ENCODE results near the gene MALRD1.

Gene MALRD1

GRCh38 chr10:19048489-19048888 is at the start of gene MALRD1:
TSS of gene MALRD1 (plus strand) at chr10:19048801. CDS start at chr10:19048939, 138 bp downstream.
- no peak for DNase-seq (ENCODE audit: low read depth, low spot score)

DNA sequence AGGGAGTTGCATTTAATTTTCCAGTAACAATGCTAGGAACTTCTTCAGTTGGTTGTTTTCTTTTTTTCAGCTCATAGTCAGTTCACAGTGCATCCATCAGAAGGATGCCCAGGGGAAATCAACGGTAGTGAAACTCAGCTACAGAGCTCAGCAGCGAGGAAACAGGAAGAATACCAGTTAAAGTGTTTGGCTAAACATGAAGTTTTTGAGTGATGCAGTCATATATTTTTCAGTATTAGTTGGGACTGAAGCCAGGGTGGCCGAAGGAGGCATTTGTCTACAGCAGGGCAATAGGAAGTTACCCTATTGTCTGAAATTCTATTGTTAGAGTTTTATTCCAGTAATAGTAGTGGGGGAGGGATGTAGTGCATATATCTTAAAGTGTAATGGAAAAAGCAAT is 45.3 kb upstream of the MALRD1 start:
- no peak for DNase-seq (ENCODE audit: low read depth, low spot score)

- no peak for DNase-seq (ENCODE audit: low read depth, low spot score)
These were observed 36.5 kb upstream of the MALRD1 start for GRCh38 chr10:19012111-19012510.

DNA sequence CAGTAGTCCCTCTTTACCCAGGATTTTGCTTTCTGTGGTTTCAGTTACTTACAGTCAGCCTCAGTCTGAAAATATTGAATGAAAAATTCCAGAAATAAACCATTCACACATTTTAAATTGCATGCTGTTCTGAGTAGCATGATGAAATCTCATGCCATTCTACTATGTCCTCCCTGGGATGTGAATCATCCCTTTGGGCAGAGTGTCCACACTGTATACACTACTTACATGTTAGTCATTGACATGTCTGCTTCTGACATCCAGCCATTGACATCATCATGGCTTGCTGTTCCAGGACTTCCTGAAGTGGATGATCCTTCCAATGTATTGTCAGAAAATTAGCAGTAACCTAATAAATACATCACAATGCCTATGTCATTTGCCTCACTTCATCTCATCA is 34.6 kb upstream of the MALRD1 start:
- DNase-seq (ENCODE audit: low read depth, low spot score) = no peak

- no peak for DNase-seq (ENCODE audit: low read depth, low spot score)
These were observed 34.1 kb upstream of the MALRD1 start for GRCh38 chr10:19014498-19014897.

DNA sequence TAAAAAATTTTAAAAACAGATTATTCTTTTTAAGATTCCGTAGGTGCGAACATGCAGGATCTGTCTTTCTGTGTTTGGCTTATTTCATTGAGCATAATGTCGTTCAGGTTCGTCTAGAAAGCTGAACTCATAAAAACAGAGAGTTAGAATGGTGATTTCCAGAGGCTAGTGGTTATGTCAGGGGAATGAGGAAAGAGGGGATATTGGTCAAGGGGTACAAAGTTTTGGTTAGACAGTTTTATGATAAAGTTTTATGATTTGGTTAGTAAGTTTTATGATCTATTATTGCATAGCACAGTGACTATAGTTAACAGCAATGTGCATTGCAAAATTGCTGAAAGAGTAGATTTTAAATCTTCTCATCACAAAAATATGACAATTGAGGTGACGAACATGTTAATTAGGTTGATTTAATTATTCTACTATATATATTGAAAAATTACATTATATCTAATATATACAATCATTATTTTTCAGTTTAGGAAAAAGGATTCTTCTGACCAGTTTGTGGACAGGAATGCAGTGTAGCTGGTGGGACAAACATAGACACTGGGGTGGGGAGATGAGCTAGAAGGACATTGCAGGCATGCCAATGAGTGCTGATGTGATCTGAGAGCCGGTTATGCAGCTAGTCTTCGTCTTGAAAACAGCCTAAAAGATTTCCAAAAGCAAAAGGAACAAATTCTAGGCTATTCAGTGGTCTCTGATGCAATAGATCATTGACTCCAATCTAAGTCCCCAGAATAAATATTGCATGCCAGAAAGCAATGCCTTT is 31.3 kb upstream of the MALRD1 start:
- DNase-seq (ENCODE audit: low read depth, low spot score) = no peak

DNA sequence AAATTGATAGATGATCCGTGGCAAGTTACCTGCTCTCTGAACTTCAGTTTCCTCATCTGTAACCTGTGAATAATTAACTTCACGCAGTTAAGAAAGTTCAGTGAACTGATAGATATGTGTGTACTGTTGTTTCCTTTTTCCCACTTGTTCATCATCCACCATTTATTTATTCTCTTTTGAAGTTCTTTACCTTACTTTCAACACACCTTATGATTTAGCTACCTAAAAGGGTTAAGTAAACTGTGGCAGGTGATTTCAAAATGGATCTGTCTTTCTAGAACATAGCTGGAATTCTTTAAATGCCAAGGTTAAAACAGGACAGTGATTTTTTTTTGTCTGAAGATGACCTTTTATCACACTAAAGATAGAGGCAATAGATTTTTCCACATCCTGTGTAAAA is 27.4 kb upstream of the MALRD1 start:
- DNase-seq (ENCODE audit: low read depth, low spot score) = no peak

DNA sequence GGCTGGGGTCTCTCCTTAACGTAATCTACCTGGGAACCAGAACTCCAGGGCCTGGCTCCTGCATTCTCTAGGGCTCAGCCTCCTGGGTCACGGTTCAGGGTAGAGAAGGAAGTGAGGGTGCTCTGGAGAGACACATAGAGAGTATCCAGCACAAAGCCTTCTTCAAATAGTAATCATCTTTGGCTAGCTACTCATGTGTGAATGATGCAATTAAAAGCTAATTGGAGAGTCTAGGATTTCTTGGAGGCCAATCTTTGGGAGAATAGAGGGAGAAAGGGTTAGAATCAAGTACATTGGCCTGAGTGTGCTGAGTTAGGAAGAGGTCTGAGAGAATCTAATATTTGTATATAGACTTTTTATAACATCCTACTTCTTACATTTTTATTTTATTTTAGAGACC is 24.0 kb upstream of the MALRD1 start:
- DNase-seq (ENCODE audit: low read depth, low spot score) = no peak

DNA sequence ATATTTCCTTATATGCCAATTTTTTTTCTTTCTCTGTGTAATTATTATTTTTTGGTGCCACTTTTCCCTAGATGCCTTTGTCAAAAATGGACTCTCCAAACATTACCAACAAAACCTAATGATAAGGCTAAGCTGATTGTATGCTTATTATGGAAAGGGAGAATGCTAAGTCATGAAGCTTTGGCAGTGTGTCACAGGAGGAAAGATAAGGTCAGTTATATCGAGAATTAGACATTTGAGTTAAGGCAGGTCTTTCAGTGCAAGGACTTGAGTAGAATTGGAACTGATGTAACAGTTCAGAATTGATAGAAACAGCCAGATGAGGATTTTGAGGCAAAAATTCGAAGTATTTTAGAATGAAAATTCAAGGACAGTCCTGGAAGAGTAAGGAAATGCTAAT is 16.8 kb upstream of the MALRD1 start:
- DNase-seq (ENCODE audit: low read depth, low spot score) = no peak

DNA sequence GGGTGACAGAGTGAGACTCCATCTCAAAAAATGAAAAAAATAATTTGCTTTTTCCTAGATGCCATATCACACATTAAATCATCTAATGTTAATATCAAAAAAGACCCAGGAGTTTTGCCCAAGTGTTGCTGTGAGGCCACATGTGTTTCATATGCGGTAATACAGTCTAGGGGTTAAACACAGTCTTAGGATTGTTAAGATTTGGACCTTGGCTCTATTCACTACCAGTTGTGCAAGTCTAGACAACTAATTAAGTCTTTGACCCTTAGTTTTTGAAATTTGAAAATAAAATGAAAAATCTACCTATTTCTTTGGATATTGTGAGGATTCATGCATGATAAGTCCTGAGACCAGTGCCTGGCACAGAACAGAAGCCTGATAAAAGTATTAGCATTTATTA is 14.9 kb upstream of the MALRD1 start:
- no peak for DNase-seq (ENCODE audit: low read depth, low spot score)

GRCh38 chr10:19041171-19041570 is 7.4 kb upstream of the MALRD1 start:
- no peak for DNase-seq (ENCODE audit: low read depth, low spot score)

GRCh38 chr10:19043431-19043830 is 5.2 kb upstream of the MALRD1 start:
- no peak for DNase-seq (ENCODE audit: low read depth, low spot score)

- no peak for DNase-seq (ENCODE audit: low read depth, low spot score)
These were observed 1.9 kb upstream of the MALRD1 start for GRCh38 chr10:19046679-19047078.

- DNase-seq (ENCODE audit: low read depth, low spot score) = no peak
These were observed 290 bp downstream of the MALRD1 start for GRCh38 chr10:19048891-19049290.

- no peak for DNase-seq (ENCODE audit: low read depth, low spot score)
These were observed 966 bp downstream of the MALRD1 start for GRCh38 chr10:19049567-19049966.

DNA sequence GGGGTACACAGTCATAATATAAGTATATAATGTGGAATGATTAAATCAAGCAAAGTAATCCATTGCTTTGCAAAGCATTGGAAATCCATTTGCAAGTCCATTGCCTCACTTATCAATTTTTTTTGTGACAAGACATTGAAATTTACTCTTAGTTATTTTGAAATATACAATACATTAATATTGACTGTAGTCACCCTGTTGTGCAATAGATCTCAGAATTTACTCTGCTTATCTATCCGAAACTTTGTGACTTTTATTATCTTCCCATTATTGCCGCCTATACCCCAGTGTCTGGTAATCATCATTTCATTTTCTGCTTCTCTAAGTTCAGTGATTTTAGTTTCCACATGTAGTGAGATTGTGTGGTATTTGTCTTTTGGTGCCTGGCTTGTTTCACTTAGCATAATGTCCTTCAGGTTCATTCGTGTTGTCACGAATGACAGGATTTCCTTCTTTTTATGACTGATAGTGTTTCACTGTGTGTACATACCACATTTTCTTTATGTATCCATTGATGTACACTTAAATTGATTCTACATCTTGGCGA is 5.8 kb downstream of the MALRD1 start:
- DNase-seq (ENCODE audit: low read depth, low spot score) = no peak

- DNase-seq (ENCODE audit: low read depth, low spot score) = no peak
These were observed 9.4 kb downstream of the MALRD1 start for GRCh38 chr10:19058046-19058445.

GRCh38 chr10:19063986-19064385 is 15.4 kb downstream of the MALRD1 start:
- no peak for DNase-seq (ENCODE audit: low read depth, low spot score)

- no peak for DNase-seq (ENCODE audit: low read depth, low spot score)
These were observed 23.3 kb downstream of the MALRD1 start for GRCh38 chr10:19071946-19072345.

DNA sequence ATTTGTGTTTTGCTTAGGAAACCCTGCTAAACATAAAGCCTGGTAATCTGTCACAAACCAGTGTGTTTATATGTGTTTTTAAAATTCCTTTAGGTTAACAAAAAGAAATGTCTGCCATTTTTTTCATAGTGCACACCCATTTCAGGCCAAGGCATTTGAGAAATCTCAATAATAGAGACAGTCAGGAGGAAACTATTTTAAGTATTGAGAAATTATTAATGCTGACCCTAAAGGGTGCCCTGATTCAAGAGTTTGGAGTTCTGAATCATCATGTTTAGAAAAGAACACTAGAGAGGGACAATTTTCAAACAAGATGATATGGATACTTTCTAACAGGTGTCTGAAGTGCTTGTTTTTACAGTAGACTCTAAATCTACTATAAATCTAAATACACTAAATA is 28.7 kb downstream of the MALRD1 start:
- no peak for DNase-seq (ENCODE audit: low read depth, low spot score)

DNA sequence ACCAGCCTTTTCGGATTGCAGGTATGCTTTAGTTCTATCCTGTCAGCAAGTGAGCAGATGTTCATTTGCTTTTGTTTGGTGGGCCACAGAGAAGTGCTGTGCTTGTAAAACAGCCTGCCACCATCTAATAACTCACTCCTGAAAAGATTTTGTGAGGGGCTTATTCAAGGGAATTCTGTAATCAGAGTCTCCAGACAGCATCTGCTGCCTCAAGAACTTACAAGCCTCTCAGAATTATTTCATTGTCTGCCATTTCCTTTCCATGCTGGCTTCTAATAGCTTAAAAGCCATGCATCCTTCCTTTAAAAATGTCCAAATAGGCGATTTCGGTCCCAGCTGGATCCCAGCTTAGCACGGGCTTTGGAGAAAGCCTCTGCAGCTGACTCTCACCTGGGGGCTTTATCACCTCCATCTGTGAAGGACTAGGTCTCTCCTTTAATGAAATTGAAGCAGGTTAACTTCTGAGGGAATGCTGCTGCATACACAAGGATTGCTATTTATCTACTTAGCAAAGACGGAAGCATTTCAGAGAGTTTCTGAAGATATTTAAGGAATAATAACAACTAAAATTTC is 48.0 kb downstream of the MALRD1 start:
- DNase-seq (ENCODE audit: low read depth, low spot score) = no peak

DNA sequence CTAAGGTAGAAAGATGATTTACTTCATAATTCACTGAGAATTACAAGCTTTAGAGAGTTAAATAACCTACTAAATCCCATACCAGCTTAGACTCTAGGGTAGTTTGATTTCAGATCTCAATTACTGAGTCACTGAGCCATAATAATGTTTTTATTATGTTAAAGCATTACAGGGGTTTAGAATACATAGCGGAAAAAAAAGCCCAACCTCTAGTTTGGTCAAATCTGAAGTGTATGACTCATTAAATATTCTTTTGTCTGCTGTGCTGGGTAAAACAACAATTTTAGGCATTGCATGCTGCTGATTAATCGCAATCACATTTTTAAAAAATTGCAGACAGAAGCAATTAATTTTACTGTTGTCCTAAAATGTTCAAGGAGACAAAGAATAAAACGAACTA is 48.5 kb downstream of the MALRD1 start:
- DNase-seq (ENCODE audit: low read depth, low spot score) = no peak

- no peak for DNase-seq (ENCODE audit: low read depth, low spot score)
These were observed 50.2 kb downstream of the MALRD1 start for GRCh38 chr10:19098803-19099202.
